Keratinocyte (primary cell): ENCODE measurements around the gene IGF1R.

Experiments used
- CTCF ChIP-seq, 3 experiments: IDR thresholded peaks in 1 of 3; conservative IDR thresholded peaks in 1 of 3; optimal IDR thresholded peaks in 1 of 3; 2 replicates in 2 of 3; 3 replicates in 1 of 3; pipeline versions ENCODE3 to v1.5.1; 2011; ENCODE audit warnings: low read length in 3 of 3, mild to moderate bottlenecking in 3 of 3, moderate library complexity in 2 of 3, control low read depth in 1 of 3, inconsistent platforms in 1 of 3; ENCODE audit not compliant: insufficient read depth in 2 of 3; ENCODE audit errors: extremely low read depth in 1 of 3
- EZH2 ChIP-seq: IDR thresholded peaks from one replicate; pipeline ENCODE4 v1.6.1; 2012; ENCODE audit warnings: inconsistent platforms, mild to moderate bottlenecking, low read length, moderate library complexity

- TF ChIP-seq EZH2, result no peak
- TF ChIP-seq CTCF (optimal IDR thresholded peaks at IDR 0.05 in 1 of 3, IDR thresholded peaks at IDR 0.05 in 1 of 3, conservative IDR thresholded peaks at IDR 0.05 in 1 of 3; ENCODE audit: extremely low read depth in 1 of 3, insufficient read depth in 2 of 3, low read length in 3 of 3), result peak in 1 of 3 experiments; percentile 19
Measured at GRCh38 chr15:98649472-98650416, 1.4 kb downstream of the IGF1R start.
